Measurements from ENCODE around the gene SSTR3.
A peak's percentile ranks its signal among the peaks of the same experiment; 100 is the strongest.

Gene SSTR3

DNA sequence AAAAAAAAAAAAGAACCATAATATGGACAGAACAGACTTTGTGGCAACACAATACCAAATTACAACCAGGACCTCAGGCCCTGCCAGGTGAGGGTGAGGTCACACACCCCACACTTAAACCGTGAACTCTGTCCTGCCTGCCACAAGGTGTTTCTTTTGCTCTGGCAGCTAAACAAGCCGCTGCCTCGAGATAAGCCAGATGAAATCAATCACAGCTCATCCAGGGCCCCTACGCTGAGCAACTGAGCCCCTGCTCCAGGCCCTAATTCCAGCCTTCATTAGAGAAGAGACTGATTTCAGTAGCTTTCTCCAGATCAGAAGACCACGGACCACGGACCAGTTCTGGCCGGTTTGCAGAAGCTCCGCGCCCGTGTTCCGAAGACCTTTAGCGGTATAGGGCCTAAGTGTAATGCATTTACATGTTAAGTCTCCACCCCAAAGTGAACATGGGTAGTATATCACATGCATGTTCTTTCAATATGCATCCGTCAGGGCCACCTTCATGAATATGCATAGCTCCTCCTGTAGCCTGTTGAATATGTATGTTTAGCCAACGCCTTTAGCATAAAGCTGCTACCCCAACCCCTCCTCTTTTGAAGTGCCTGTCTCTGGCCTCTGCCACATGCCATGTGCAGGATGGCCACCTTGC, 46.6 kb upstream of the SSTR3 start:
- TF ChIP-seq, protein P1, sequence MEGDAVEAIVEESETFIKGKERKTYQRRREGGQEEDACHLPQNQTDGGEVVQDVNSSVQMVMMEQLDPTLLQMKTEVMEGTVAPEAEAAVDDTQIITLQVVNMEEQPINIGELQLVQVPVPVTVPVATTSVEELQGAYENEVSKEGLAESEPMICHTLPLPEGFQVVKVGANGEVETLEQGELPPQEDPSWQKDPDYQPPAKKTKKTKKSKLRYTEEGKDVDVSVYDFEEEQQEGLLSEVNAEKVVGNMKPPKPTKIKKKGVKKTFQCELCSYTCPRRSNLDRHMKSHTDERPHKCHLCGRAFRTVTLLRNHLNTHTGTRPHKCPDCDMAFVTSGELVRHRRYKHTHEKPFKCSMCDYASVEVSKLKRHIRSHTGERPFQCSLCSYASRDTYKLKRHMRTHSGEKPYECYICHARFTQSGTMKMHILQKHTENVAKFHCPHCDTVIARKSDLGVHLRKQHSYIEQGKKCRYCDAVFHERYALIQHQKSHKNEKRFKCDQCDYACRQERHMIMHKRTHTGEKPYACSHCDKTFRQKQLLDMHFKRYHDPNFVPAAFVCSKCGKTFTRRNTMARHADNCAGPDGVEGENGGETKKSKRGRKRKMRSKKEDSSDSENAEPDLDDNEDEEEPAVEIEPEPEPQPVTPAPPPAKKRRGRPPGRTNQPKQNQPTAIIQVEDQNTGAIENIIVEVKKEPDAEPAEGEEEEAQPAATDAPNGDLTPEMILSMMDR (IDR thresholded peaks at IDR 0.05; ENCODE audit: low read depth, low read length) = no peak
- TF ChIP-seq EZH2phosphoT487 (IDR thresholded peaks at IDR 0.05; ENCODE audit: low read depth) = no peak
- Histone ChIP-seq H3K36me3 (replicated peaks; ENCODE audit: low read depth, low read length) (peaks cover 3% of the 10 kb centered on the region), H3K27me3 (ENCODE audit: low read depth, low read length) (no peaks in the 10 kb centered on the region), H2AFZ (ENCODE audit: low read depth, low read length) (peak overlapping the region; percentile 76; the same call in 1 of the 2 replicates), H3K4me3 (ENCODE audit: low read length) (peak overlapping the region; percentile 70), H4K20me1 (ENCODE audit: insufficient read depth, low read length) (no peaks in the 10 kb centered on the region), H3K79me2 (ENCODE audit: low read length) (no peaks in the 10 kb centered on the region), H3K9ac (ENCODE audit: low read length) (peak overlapping the region; percentile 59), H3K9me3 (ENCODE audit: insufficient read depth, low read length) (peaks cover 4% of the 10 kb centered on the region), H3K4me2 (ENCODE audit: low read length) (peak overlapping the region; percentile 91), H3K27ac (ENCODE audit: low read length) (no peak overlapping the region), H3K4me1 (ENCODE audit: low read length) (peaks cover 52% of the 10 kb centered on the region)

DNA sequence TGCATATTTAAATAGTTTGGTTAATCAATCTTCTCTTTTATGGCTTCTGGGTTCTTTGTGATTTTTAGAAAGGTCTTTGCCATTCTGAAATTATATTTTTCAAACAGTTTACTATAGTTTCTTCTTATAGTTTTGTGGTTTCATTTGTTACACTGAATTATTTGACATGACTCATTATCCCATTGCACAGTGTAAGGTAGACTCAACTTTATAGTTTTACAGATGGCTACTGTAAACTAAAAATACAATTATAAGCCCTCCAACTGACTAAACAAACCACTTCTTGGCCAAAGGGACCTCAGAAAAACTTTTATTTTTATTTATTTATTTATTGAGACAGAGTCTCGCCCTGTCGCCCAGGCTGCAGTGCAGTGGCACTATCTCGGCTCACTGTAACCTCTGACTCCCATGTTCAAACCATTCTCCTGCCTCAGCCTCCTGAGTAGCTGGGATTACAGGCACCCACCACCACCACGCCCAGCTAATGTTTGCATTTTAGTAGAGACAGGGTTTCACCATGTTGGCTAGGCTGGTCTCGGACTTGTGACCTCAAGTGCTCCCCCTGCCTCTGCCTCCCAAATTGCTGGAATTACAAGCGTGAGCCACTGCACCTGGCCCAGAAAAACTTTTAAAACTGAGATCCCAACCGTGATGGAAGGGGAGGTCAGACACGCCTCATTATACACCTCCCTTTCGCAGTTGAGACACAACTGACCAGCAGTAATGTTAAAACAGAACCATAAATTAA, 45.9 kb upstream of the SSTR3 start:
- no peaks in the 10 kb centered on the region for H3K27me3 ChIP-seq (ENCODE audit: low read depth, low read length)
- H3K9me3 ChIP-seq (ENCODE audit: insufficient read depth, low read length) = no peaks in the 10 kb centered on the region
- no peaks in the 10 kb centered on the region for H3K36me3 ChIP-seq (replicated peaks; ENCODE audit: low read depth, low read length)
- no peak overlapping the region for H3K4me3 ChIP-seq (ENCODE audit: low read length)
- H4K20me1 ChIP-seq (ENCODE audit: insufficient read depth, low read length) = no peaks in the 10 kb centered on the region
- no peak overlapping the region for H3K27ac ChIP-seq (ENCODE audit: low read length)
- H3K4me2 ChIP-seq (ENCODE audit: low read length) = no peak overlapping the region
- no peak overlapping the region for H3K9ac ChIP-seq (ENCODE audit: low read length)
- H3K79me2 ChIP-seq (ENCODE audit: low read length) = no peaks in the 10 kb centered on the region
- TF ChIP-seq EZH2phosphoT487 (IDR thresholded peaks at IDR 0.05; ENCODE audit: low read depth) = no peak
- TF ChIP-seq, protein P1 (IDR thresholded peaks at IDR 0.05; ENCODE audit: low read depth, low read length) = no peak
- peaks cover 55% of the 10 kb centered on the region for H3K4me1 ChIP-seq (ENCODE audit: low read length)
- no peak overlapping the region for H2AFZ ChIP-seq (ENCODE audit: low read depth, low read length)

DNA sequence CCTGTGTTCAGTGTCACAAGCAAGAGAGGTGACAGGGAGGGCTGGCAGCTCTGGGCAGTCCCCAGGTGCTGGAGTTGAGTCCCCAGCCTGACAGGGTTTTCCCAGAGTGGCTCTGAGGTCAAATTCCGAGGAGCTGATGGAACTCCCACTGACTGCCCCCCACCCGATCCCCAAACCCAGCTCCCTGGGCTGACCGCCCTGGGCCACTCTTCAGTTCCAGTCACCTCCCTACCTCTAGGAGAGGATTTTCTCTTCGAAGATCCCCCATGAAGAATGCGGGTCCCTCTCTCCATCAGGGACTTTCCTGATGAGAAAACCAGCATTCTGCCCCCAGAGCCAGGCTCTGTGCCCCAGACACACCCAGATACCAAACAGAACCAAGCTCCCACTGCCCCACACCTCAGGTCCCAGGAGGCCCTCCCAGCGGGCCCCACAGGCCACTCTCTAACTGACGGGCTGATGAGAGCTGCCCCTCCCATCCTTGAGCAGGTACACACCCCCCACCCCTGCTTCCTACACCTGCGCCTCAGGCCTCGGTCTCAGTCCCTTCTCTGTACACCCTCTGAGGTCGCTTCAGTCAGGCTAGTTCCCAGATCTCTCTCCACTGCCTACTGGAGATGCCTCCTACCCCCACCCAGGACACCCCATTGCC, 43.9 kb upstream of the SSTR3 start:
- Histone ChIP-seq H3K4me2 (ENCODE audit: low read length) (peak overlapping the region; percentile 40), H2AFZ (ENCODE audit: low read depth, low read length) (peak overlapping the region; percentile 33; the same call in 1 of the 2 replicates), H3K9me3 (ENCODE audit: insufficient read depth, low read length) (no peaks in the 10 kb centered on the region), H3K27me3 (ENCODE audit: low read depth, low read length) (no peaks in the 10 kb centered on the region), H3K27ac (ENCODE audit: low read length) (no peak overlapping the region), H3K9ac (ENCODE audit: low read length) (peak overlapping the region; percentile 9; the same call in 1 of the 2 replicates), H3K4me3 (ENCODE audit: low read length) (peak overlapping the region; percentile 13; the same call in 1 of the 2 replicates), H3K36me3 (replicated peaks; ENCODE audit: low read depth, low read length) (no peaks in the 10 kb centered on the region), H3K4me1 (ENCODE audit: low read length) (peaks cover 52% of the 10 kb centered on the region), H3K79me2 (ENCODE audit: low read length) (no peaks in the 10 kb centered on the region), H4K20me1 (ENCODE audit: insufficient read depth, low read length) (no peaks in the 10 kb centered on the region)
- no peak for TF ChIP-seq EZH2phosphoT487 (IDR thresholded peaks at IDR 0.05; ENCODE audit: low read depth)
- TF ChIP-seq, protein P1 (IDR thresholded peaks at IDR 0.05; ENCODE audit: low read depth, low read length) = no peak

DNA sequence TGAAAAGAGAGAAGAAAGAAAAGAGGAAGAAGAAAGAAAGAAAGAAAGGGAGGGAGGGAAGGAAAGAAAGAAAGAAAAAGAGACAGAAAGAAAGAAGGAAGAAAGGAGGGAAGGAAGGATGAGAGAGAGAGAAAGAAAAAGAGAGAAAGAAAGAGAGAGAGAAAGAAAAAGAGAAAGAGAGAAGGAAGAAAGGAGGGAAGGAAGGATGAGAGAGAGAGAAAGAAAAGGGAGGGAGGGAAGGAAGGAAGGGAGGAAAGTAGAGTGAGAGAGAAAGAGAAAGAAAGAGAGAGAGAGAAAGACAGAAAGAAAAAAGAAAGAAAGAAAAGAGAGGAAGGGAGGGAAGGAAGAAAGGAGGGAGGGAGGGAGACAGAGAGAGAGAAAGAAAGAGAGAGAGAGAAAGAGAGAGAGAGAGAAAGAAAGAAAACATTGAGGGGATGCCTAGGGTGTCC, 43.3 kb upstream of the SSTR3 start:
- Histone ChIP-seq H4K20me1 (ENCODE audit: insufficient read depth, low read length) (no peaks in the 10 kb centered on the region), H3K27me3 (ENCODE audit: low read depth, low read length) (no peaks in the 10 kb centered on the region), H3K4me2 (ENCODE audit: low read length) (peak overlapping the region; percentile 40; the same call in 1 of the 2 replicates), H3K9ac (ENCODE audit: low read length) (peak overlapping the region; percentile 9; the same call in 1 of the 2 replicates), H3K27ac (ENCODE audit: low read length) (no peak overlapping the region), H2AFZ (ENCODE audit: low read depth, low read length) (no peak overlapping the region), H3K9me3 (ENCODE audit: insufficient read depth, low read length) (no peaks in the 10 kb centered on the region), H3K36me3 (replicated peaks; ENCODE audit: low read depth, low read length) (no peaks in the 10 kb centered on the region), H3K79me2 (ENCODE audit: low read length) (no peaks in the 10 kb centered on the region), H3K4me1 (ENCODE audit: low read length) (peaks cover 46% of the 10 kb centered on the region), H3K4me3 (ENCODE audit: low read length) (peak overlapping the region; percentile 13; the same call in 1 of the 2 replicates)
- TF ChIP-seq, protein P1 (IDR thresholded peaks at IDR 0.05; ENCODE audit: low read depth, low read length) = no peak
- no peak for TF ChIP-seq EZH2phosphoT487 (IDR thresholded peaks at IDR 0.05; ENCODE audit: low read depth)

All from OCI-LY3 (cell line).